Ascending aorta (tissue), 2 donors: Measurements from ENCODE around the gene ZC3H4. TPM values are rescaled to one million over a fixed set of nuclear protein-coding genes. Genes with fewer than 3 reads are reported as not detected.
A peak's percentile ranks its signal among the peaks of the same experiment; 100 is the strongest.

ENCODE experiments used
- DNase-seq, 2 donors: peaks; one replicate each; pipeline ENCODE4 v3.0.0-alpha.2; 2019; ENCODE audit warnings: low spot score in 2 of 2
- H3K27ac ChIP-seq, 2 donors: fragments of 200-600 bp; sonication (generic); one replicate each; pipeline ENCODE4 v1.5.1; 2016 to 2017; ENCODE audit warnings: mild to moderate bottlenecking in 1 of 2
- H3K27me3 ChIP-seq: fragments of 200-600 bp; sonication (generic); one replicate; pipeline ENCODE4 v1.5.1; 2017
- H3K36me3 ChIP-seq, 2 donors: fragments of 200-600 bp; sonication (generic); one replicate each; pipeline ENCODE4 v1.5.1; 2016
- H3K4me1 ChIP-seq, 2 donors: fragments of 200-600 bp; sonication (generic); one replicate each; pipeline ENCODE4 v1.5.1; 2016 to 2017; ENCODE audit warnings: mild to moderate bottlenecking in 1 of 2
- H3K4me3 ChIP-seq, 2 donors: fragments of 200-600 bp; sonication (generic); one replicate each; pipeline ENCODE4 v1.5.1; 2016 to 2017; ENCODE audit warnings: mild to moderate bottlenecking in 1 of 2
- H3K9me3 ChIP-seq, 2 donors: fragments of 200-600 bp; sonication (generic); one replicate each; pipeline ENCODE4 v1.5.1; 2016
- CTCF ChIP-seq, 3 experiments: fragments of 200-600 bp in 2 of 3; fragments of 450-650 bp in 1 of 3; sonication (generic) in 2 of 3; IDR thresholded peaks; one replicate each; pipeline ENCODE4 v1.5.1; 2016 to 2019; ENCODE audit warnings: antibody characterized with exemption in 3 of 3, mild to moderate bottlenecking in 1 of 3, moderate library complexity in 1 of 3
- intact Hi-C: fragments of 100-400 bp; cut with DNase I; formaldehyde crosslinking; loops from one replicate; pipeline ENCODE4 v1.15.1; 2023
- total RNA-seq: library from RNA; depleted of rRNA; stranded (reverse); fragments of >200 nt; gene quantifications from one replicate; pipeline ENCODE4 v1.1.0, GENCODE V29; 2016

The ZC3H4 gene
- total RNA-seq, 1 donor from 2014 or later, result 24.6 TPM

GRCh38 chr19:47049307-47049700 is 64.3 kb downstream of the ZC3H4 start:
- no peak overlapping the region for H3K27ac ChIP-seq
- intact Hi-C loops, result loop anchor here (2.0 kb wide), 1 partner anchor 199 kb away; the partner anchor contains the start of gene AP2S1

GRCh38 chr19:47047763-47048405 is 65.7 kb downstream of the ZC3H4 start:
- DNase-seq, result peak; percentile 58 to 89
- Histone ChIP-seq H3K36me3 (no peaks in the 10 kb centered on the region), H3K4me3 (peak overlapping the region; percentile 77 to 83), H3K4me1 (peaks cover 0 to 4% of the 10 kb centered on the region in 2 donors), H3K9me3 (no peaks in the 10 kb centered on the region), H3K27me3 (no peaks in the 10 kb centered on the region), H3K27ac (peak overlapping the region; percentile 80)
- intact Hi-C loops, result loop anchor here (1.0 to 2.0 kb wide), 3 partner anchors 65 to 208 kb away; partner anchors contain the start of genes AP2S1, CCDC9 and ZC3H4
- TF ChIP-seq CTCF (IDR thresholded peaks at IDR 0.05), result no peak

More at GRCh38 chr19:47049307-47049700, 64.3 kb downstream of the ZC3H4 start:
- Histone ChIP-seq H3K27me3 (no peaks in the 10 kb centered on the region), H3K36me3 (no peaks in the 10 kb centered on the region), H3K9me3 (no peaks in the 10 kb centered on the region), H3K4me3 (peak overlapping the region in 1 of 2 donors; percentile 58), H3K4me1 (peaks cover 0 to 4% of the 10 kb centered on the region in 2 donors)
- no peak for TF ChIP-seq CTCF (IDR thresholded peaks at IDR 0.05)
- DNase-seq, result no peak

GRCh38 chr19:47047272-47047762 is 66.3 kb downstream of the ZC3H4 start:
- Histone ChIP-seq H3K27ac (peak overlapping the region; percentile 0 to 13), H3K9me3 (no peaks in the 10 kb centered on the region), H3K36me3 (no peaks in the 10 kb centered on the region), H3K4me1 (peaks cover 0 to 4% of the 10 kb centered on the region in 2 donors), H3K4me3 (peak overlapping the region; percentile 77 to 83), H3K27me3 (no peaks in the 10 kb centered on the region)
- intact Hi-C loops, result no loop called here
- DNase-seq, result no peak
- TF ChIP-seq CTCF (IDR thresholded peaks at IDR 0.05), result no peak

- DNase-seq, result no peak
- no peaks in the 10 kb centered on the region for H3K9me3 ChIP-seq
- peaks cover 0 to 4% of the 10 kb centered on the region in 2 donors for H3K4me1 ChIP-seq
- no peaks in the 10 kb centered on the region for H3K27me3 ChIP-seq
- no peak for TF ChIP-seq CTCF (IDR thresholded peaks at IDR 0.05)
- no peak overlapping the region for H3K27ac ChIP-seq
- H3K36me3 ChIP-seq, result no peaks in the 10 kb centered on the region
- no peak overlapping the region for H3K4me3 ChIP-seq
- intact Hi-C loops, result no loop called here
Observed at GRCh38 chr19:47045867-47046470, 67.6 kb downstream of the ZC3H4 start.

- no peaks in the 10 kb centered on the region for H3K27me3 ChIP-seq
Observed at GRCh38 chr19:47044946-47045866, 68.4 kb downstream of the ZC3H4 start.

More at GRCh38 chr19:47044946-47045866, 68.4 kb downstream of the ZC3H4 start:
- no peak for DNase-seq
- Histone ChIP-seq H3K4me3 (no peak overlapping the region), H3K4me1 (peaks cover 0 to 4% of the 10 kb centered on the region in 2 donors), H3K27ac (no peak overlapping the region), H3K36me3 (no peaks in the 10 kb centered on the region), H3K9me3 (no peaks in the 10 kb centered on the region)
- intact Hi-C loops, result no loop called here
- no peak for TF ChIP-seq CTCF (IDR thresholded peaks at IDR 0.05)
